T-cell (primary cell): Measurements from ENCODE around the gene ARHGAP24. TPM values are rescaled to one million over a fixed set of nuclear protein-coding genes. Genes with fewer than 3 reads are reported as not detected.

Experiments used
- ATAC-seq, 4 experiments: fragments of 200-7000 bp in 3 of 4; fragments of 150-1000 bp in 1 of 4; cut with Tn5 transposase; replicated peaks in 1 of 4; 1 replicate in 3 of 4; 2 replicates in 1 of 4; pipeline ENCODE4 v1.10.0; 2021; ENCODE audit warnings: moderate library complexity in 3 of 4, mild to moderate bottlenecking in 2 of 4, moderate number of reproducible peaks in 1 of 4
- CTCF ChIA-PET, 2 donors: fragments of 300-600 bp; sonication (Branson Sonifier 250); formaldehyde crosslinking; loops; one replicate each; lab custom pipeline; 2022; ENCODE audit warnings: antibody characterized with exemption in 2 of 2; lab: Charles Lee
- POLR2A ChIA-PET, 2 donors: fragments of 300-600 bp; sonication (Branson Sonifier 250); formaldehyde crosslinking; loops; one replicate each; lab custom pipeline; 2022; ENCODE audit warnings: antibody characterized with exemption in 2 of 2; lab: Charles Lee
- DNase-seq, 35 experiments: peaks; one replicate each; pipeline versions ENCODE4 v3.0.0 to v3.0.0-alpha.2; 2013 to 2023
- H3K27ac ChIP-seq: one replicate; pipeline ENCODE4 v1.5.1; 2013; ENCODE audit warnings: low read length
- H3K27me3 ChIP-seq, 2 experiments: replicated peaks in 1 of 2; 1 replicate in 1 of 2; 2 replicates in 1 of 2; pipeline versions ENCODE4 v1.6.1 to v1.7.0; 2013; ENCODE audit warnings: low read length in 1 of 2, mixed read lengths in 1 of 2; ENCODE audit not compliant: control insufficient read depth in 2 of 2, insufficient read depth in 2 of 2; ENCODE audit errors: extremely low read depth in 1 of 2
- H3K36me3 ChIP-seq, 2 donors: 1 replicate in 1 of 2; 2 replicates in 1 of 2; pipeline versions ENCODE4 v1.6.1 to v1.7.0; 2013; ENCODE audit warnings: low read length in 1 of 2; ENCODE audit not compliant: control insufficient read depth in 2 of 2, insufficient read depth in 1 of 2; ENCODE audit errors: extremely low read depth in 1 of 2
- H3K4me1 ChIP-seq, 2 experiments: 1 replicate in 1 of 2; 2 replicates in 1 of 2; pipeline versions ENCODE4 v1.6.1 to v1.7.0; 2013; ENCODE audit warnings: low read length in 2 of 2, mixed read lengths in 1 of 2; ENCODE audit not compliant: insufficient read depth in 2 of 2, control insufficient read depth in 1 of 2; ENCODE audit errors: extremely low read depth in 1 of 2
- H3K4me3 ChIP-seq, 2 donors: 1 replicate in 1 of 2; 2 replicates in 1 of 2; pipeline versions ENCODE4 v1.5.1 to v1.7.0; 2013; ENCODE audit warnings: mild to moderate bottlenecking in 2 of 2, low read length in 1 of 2, moderate library complexity in 1 of 2; ENCODE audit not compliant: control insufficient read depth in 1 of 2; ENCODE audit errors: extremely low read depth in 1 of 2
- H3K9me3 ChIP-seq: 2 replicates; pipeline ENCODE4 v1.7.0; 2013
- H3K27ac Mint-ChIP-seq, 2 donors: one replicate each; pipeline ENCODE4 v1.8.0; 2020 to 2021; ENCODE audit warnings: mild to moderate bottlenecking in 2 of 2, mixed read lengths in 2 of 2
- H3K27me3 Mint-ChIP-seq, 2 donors: one replicate each; pipeline ENCODE4 v1.8.0; 2021 to 2022; ENCODE audit warnings: mixed read lengths in 2 of 2
- H3K36me3 Mint-ChIP-seq: one replicate; pipeline ENCODE4 v1.8.0; 2021; ENCODE audit warnings: mixed read lengths
- H3K4me1 Mint-ChIP-seq, 3 donors: one replicate each; pipeline ENCODE4 v1.8.0; 2020 to 2022; ENCODE audit warnings: mixed read lengths in 3 of 3, mild to moderate bottlenecking in 1 of 3
- H3K4me3 Mint-ChIP-seq, 3 donors: one replicate each; pipeline ENCODE4 v1.8.0; 2020 to 2022; ENCODE audit warnings: mild to moderate bottlenecking in 3 of 3, mixed read lengths in 3 of 3, moderate library complexity in 3 of 3
- H3K9me3 Mint-ChIP-seq, 3 donors: one replicate each; pipeline ENCODE4 v1.8.0; 2020 to 2022; ENCODE audit warnings: mixed read lengths in 3 of 3
- WGBS: methylation state at CpG from one replicate; pipeline ENCODE4 v1.1.5; 2013; ENCODE audit warnings: missing lambda C conversion rate; ENCODE audit not compliant: insufficient coverage; 5-methylcytosine and 5-hydroxymethylcytosine counted together
- total RNA-seq, 35 experiments: library from RNA in 6 of 35; stranded (reverse) in 6 of 35; fragments of 120-200 nt in 1 of 35; gene quantifications; one replicate each; pipeline versions ENCODE4 v1.2.1 to v1.2.4 and lab custom pipeline; 2013 to 2026

Gene ARHGAP24
- total RNA-seq, 5 donors from 2014 or later (not counting 1 experiment from before 2014, with no cell fraction given), result 0.45 to 2.7 (median 1.8) TPM

- WGBS, result 94% methylated on average over 7 of the region's 7 CpGs
Measured at GRCh38 chr4:85642356-85643100, 167.6 kb downstream of the ARHGAP24 start.

DNA sequence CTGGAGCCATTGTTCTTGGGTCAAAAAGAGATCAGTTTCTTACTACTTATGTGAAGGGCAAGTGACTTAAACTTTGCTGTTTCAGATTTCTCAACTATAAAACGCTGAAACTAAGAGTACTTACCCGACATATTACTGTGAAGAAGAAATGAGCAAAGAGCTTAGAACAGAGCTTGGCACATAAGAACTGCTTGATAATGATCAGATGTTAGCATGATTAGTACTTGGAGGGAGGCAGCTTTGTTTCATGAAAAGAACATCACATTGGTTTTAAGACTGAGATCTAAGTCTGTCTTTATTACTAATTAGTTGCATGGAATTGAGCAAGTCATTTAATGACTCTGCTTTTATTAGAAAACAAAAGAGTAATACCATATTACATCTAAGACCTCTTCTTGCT is 169.1 kb downstream of the ARHGAP24 start:
- Histone ChIP-seq H3K36me3 (no peaks in the 10 kb centered on the region), H3K9me3 (no peaks in the 10 kb centered on the region), H3K27ac (no peak overlapping the region), H3K27me3 (no peaks in the 10 kb centered on the region), H3K4me3 (no peak overlapping the region), H3K4me1 (no peaks in the 10 kb centered on the region)
- CTCF ChIA-PET, result no interaction called here
- no peaks in the 10 kb centered on the region for H3K27me3 Mint-ChIP-seq
- POLR2A ChIA-PET, result no interaction called here
- no peaks in the 10 kb centered on the region for H3K9me3 Mint-ChIP-seq
- no peaks in the 10 kb centered on the region for H3K36me3 Mint-ChIP-seq
- no peak overlapping the region for H3K27ac Mint-ChIP-seq
- no peak for ATAC-seq
- DNase-seq, result no peak
- 87% methylated on average over 2 of the region's 2 CpGs for WGBS
- no peaks in the 10 kb centered on the region for H3K4me1 Mint-ChIP-seq
- H3K4me3 Mint-ChIP-seq, result no peak overlapping the region

More at GRCh38 chr4:85642356-85643100, 167.6 kb downstream of the ARHGAP24 start:
- no peak overlapping the region for H3K4me3 Mint-ChIP-seq
- no peaks in the 10 kb centered on the region for H3K4me1 Mint-ChIP-seq
- no peak for ATAC-seq
- Histone ChIP-seq H3K27ac (no peak overlapping the region), H3K9me3 (no peaks in the 10 kb centered on the region), H3K4me3 (no peak overlapping the region), H3K27me3 (no peaks in the 10 kb centered on the region), H3K4me1 (no peaks in the 10 kb centered on the region), H3K36me3 (no peaks in the 10 kb centered on the region)
- H3K9me3 Mint-ChIP-seq, result no peaks in the 10 kb centered on the region
- H3K27me3 Mint-ChIP-seq, result no peaks in the 10 kb centered on the region
- no peak for DNase-seq
- CTCF ChIA-PET, result no interaction called here
- POLR2A ChIA-PET, result no interaction called here
- H3K36me3 Mint-ChIP-seq, result no peaks in the 10 kb centered on the region
- no peak overlapping the region for H3K27ac Mint-ChIP-seq

GRCh38 chr4:85650908-85651307 is 176.0 kb downstream of the ARHGAP24 start:
- Histone ChIP-seq H3K4me1 (no peaks in the 10 kb centered on the region), H3K9me3 (no peaks in the 10 kb centered on the region), H3K27ac (no peak overlapping the region), H3K36me3 (no peaks in the 10 kb centered on the region), H3K4me3 (no peak overlapping the region), H3K27me3 (no peaks in the 10 kb centered on the region)
- ChIA-PET POLR2A (no interaction called here), CTCF (no interaction called here)
- DNase-seq, result no peak
- Mint-ChIP-seq H3K4me3 (no peak overlapping the region), H3K4me1 (no peaks in the 10 kb centered on the region), H3K36me3 (no peaks in the 10 kb centered on the region), H3K27me3 (no peaks in the 10 kb centered on the region), H3K9me3 (no peaks in the 10 kb centered on the region), H3K27ac (no peak overlapping the region)
- ATAC-seq, result no peak
- WGBS, result 69% methylated on average over 2 of the region's 4 CpGs

DNA sequence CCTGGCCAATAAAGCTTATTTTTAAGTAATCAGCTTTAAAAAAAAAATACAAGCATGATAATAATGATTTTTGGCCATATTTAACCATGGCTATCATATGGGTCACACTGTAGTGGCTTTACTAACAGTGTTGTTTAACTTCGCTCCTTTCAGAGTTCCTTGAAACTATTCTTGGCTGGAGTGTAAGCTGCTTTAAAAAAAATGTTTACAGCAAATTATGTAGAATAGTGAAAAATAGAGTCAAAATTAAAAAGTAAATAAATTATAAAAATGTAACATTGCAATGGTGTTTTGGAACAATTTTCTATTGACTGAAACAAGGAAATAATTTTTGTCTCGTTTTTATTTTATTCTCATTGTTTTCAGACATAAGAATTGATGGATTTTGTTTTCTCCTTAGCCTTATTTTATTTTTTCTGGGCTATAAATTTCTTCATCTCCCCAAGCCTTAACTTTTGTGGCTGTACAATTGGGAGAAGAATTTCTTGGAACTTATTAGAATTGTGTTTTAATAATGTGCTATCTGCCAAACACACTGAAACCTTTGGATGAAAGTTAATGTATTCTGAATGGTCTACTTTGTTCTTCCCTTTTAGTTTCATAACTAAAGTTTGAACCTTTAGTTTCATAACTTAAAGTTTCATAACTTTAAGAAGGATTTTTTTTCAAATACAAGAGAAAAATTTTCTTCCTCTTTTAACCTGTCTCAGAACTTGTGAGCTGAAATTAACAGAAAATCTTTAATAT is 182.0 kb downstream of the ARHGAP24 start:
- no peak for DNase-seq
- Mint-ChIP-seq H3K27ac (no peak overlapping the region), H3K27me3 (no peaks in the 10 kb centered on the region), H3K36me3 (no peaks in the 10 kb centered on the region), H3K4me1 (no peaks in the 10 kb centered on the region), H3K9me3 (no peaks in the 10 kb centered on the region), H3K4me3 (no peak overlapping the region)
- no peaks in the 10 kb centered on the region for H3K9me3 ChIP-seq
- ChIA-PET CTCF (interaction anchor here in 1 of 2 donors (0.6 kb wide), 1 partner anchor 95 kb away, joined by 3 read pairs; no protein-coding TSS in a partner anchor), POLR2A (interaction anchor here in 1 of 2 donors (0.6 to 0.7 kb wide), 2 partner anchors 22 to 497 kb away, joined by 3 read pairs; no protein-coding TSS in a partner anchor)
- no peak for ATAC-seq
- H3K27me3 ChIP-seq, result no peaks in the 10 kb centered on the region
- H3K4me3 ChIP-seq, result no peak overlapping the region
- H3K36me3 ChIP-seq, result no peaks in the 10 kb centered on the region
- H3K4me1 ChIP-seq, result no peaks in the 10 kb centered on the region
- no peak overlapping the region for H3K27ac ChIP-seq
- WGBS, result no CpG with 5 or more reads among the region's 2 CpGs

- H3K4me3 ChIP-seq, result no peak overlapping the region
- Mint-ChIP-seq H3K4me3 (no peak overlapping the region), H3K27ac (no peak overlapping the region), H3K9me3 (no peaks in the 10 kb centered on the region), H3K4me1 (no peaks in the 10 kb centered on the region), H3K36me3 (no peaks in the 10 kb centered on the region), H3K27me3 (no peaks in the 10 kb centered on the region)
- no peaks in the 10 kb centered on the region for H3K36me3 ChIP-seq
- POLR2A ChIA-PET, result no interaction called here
- ATAC-seq (no peak), DNase-seq (no peak)
- no peaks in the 10 kb centered on the region for H3K9me3 ChIP-seq
- no peaks in the 10 kb centered on the region for H3K4me1 ChIP-seq
- CTCF ChIA-PET, result no interaction called here
- no peaks in the 10 kb centered on the region for H3K27me3 ChIP-seq
- WGBS, result 40% methylated on average over 1 of the region's 6 CpGs
- no peak overlapping the region for H3K27ac ChIP-seq
Measured at GRCh38 chr4:85658766-85659439, 184.0 kb downstream of the ARHGAP24 start.

- no peaks in the 10 kb centered on the region for H3K36me3 ChIP-seq
- no peak for ATAC-seq
- Mint-ChIP-seq H3K27me3 (no peaks in the 10 kb centered on the region), H3K36me3 (no peaks in the 10 kb centered on the region), H3K9me3 (no peaks in the 10 kb centered on the region), H3K4me3 (no peak overlapping the region), H3K4me1 (no peaks in the 10 kb centered on the region), H3K27ac (no peak overlapping the region)
- no CpG with 5 or more reads among the region's 3 CpGs for WGBS
- DNase-seq, result no peak
- CTCF ChIA-PET, result no interaction called here
- H3K4me3 ChIP-seq, result no peak overlapping the region
- H3K9me3 ChIP-seq, result no peaks in the 10 kb centered on the region
- no peaks in the 10 kb centered on the region for H3K4me1 ChIP-seq
- no peak overlapping the region for H3K27ac ChIP-seq
- POLR2A ChIA-PET, result no interaction called here
- H3K27me3 ChIP-seq, result no peaks in the 10 kb centered on the region
Measured at GRCh38 chr4:85659610-85660218, 184.8 kb downstream of the ARHGAP24 start.
